K562 (cell line): ENCODE data around the gene KCNN3. TPM values are rescaled to one million over a fixed set of nuclear protein-coding genes. Genes with fewer than 3 reads are reported as not detected.

Experiments used
- ADNP ChIP-seq: fragments of 200-800 bp; sonication (Bioruptor generic); IDR thresholded peaks from 2 replicates; pipeline ENCODE4 v1.6.1; 2016; ENCODE audit warnings: missing genetic modification characterization, missing compliant biosample characterization
- CEBPB ChIP-seq: fragments of 450-650 bp; IDR thresholded peaks from 2 replicates; pipeline ENCODE4 v1.6.1; 2016; ENCODE audit warnings: missing genetic modification characterization, missing compliant biosample characterization
- CSDE1 ChIP-seq, 2 experiments: fragments of 450-650 bp; IDR thresholded peaks; 2 replicates each; pipeline ENCODE4 v1.6.1; 2016; ENCODE audit warnings: mild to moderate bottlenecking in 1 of 2
- ETV1 ChIP-seq: fragments of 450-650 bp; conservative IDR thresholded peaks from 2 replicates; pipeline ENCODE4 v1.6.1; 2016; ENCODE audit warnings: missing genetic modification characterization, control low read depth, low read depth, missing compliant biosample characterization
- FOS ChIP-seq: IDR thresholded peaks from 3 replicates; pipeline ENCODE4 v1.6.1; 2011; ENCODE audit not compliant: insufficient read length; ENCODE audit errors: extremely low read depth
- ILF3 ChIP-seq: fragments of 450-650 bp; IDR thresholded peaks from 2 replicates; pipeline ENCODE4 v1.6.1; 2018; ENCODE audit warnings: antibody characterized with exemption, mild to moderate bottlenecking, moderate library complexity, borderline replicate concordance
- NFE2 ChIP-seq: IDR thresholded peaks from 2 replicates; pipeline ENCODE4 v1.6.1; 2014; ENCODE audit warnings: antibody characterized with exemption, low read depth
- SMARCB1 ChIP-seq: IDR thresholded peaks from 2 replicates; pipeline ENCODE4 v1.6.1; 2011; ENCODE audit warnings: improper control_type of control experiment, low read depth; ENCODE audit not compliant: insufficient read length
- SMC3 ChIP-seq: conservative IDR thresholded peaks from 2 replicates; pipeline ENCODE4 v1.6.1; 2011; ENCODE audit warnings: low read depth, low read length, improper control_type of control experiment; ENCODE audit not compliant: insufficient read depth
- TARDBP ChIP-seq: fragments of 450-650 bp; IDR thresholded peaks from 2 replicates; pipeline ENCODE4 v1.6.1; 2016
- ZC3H8 ChIP-seq: fragments of 450-650 bp; IDR thresholded peaks from 2 replicates; pipeline ENCODE4 v1.6.1; 2017
- ZEB2 ChIP-seq: fragments of 450-650 bp; IDR thresholded peaks from 2 replicates; pipeline ENCODE4 v1.6.1; 2016
- ZNF212 ChIP-seq: fragments of 450-650 bp; formaldehyde crosslinking; IDR thresholded peaks from 2 replicates; pipeline ENCODE4 v1.4.0; 2020; ENCODE audit warnings: mild to moderate bottlenecking
- ZNF239 ChIP-seq: fragments of 250-450 bp; sonication (Bioruptor Pico); IDR thresholded peaks from 2 replicates; pipeline ENCODE4 v1.4.0; 2020; ENCODE audit warnings: mild to moderate bottlenecking
- ZNF3 ChIP-seq: fragments of 250-450 bp; sonication (Bioruptor Pico); IDR thresholded peaks from 2 replicates; pipeline ENCODE4 v1.5.0; 2021; ENCODE audit warnings: mild to moderate bottlenecking, moderate library complexity
- ZNF778 ChIP-seq: fragments of 450-650 bp; formaldehyde crosslinking; IDR thresholded peaks from 2 replicates; pipeline ENCODE4 v1.4.0; 2020; ENCODE audit warnings: mild to moderate bottlenecking, moderate library complexity
- ZNF830 ChIP-seq: fragments of 250-450 bp; sonication (Bioruptor Pico); IDR thresholded peaks from 2 replicates; pipeline ENCODE4 v1.5.0; 2021; ENCODE audit warnings: mild to moderate bottlenecking
- polyA plus RNA-seq, 8 experiments: library from polyadenylated mRNA; depleted of rRNA in 4 of 8; stranded (reverse) in 5 of 8; unstranded in 3 of 8; fragments of >200 nt; fragmentation: Nextera tagmentation in 2 of 8; fragmentation: Illumina TruSeq in 1 of 8; extraction: Ambion mirVana in 2 of 8; extraction: Trizol in 1 of 8; gene quantifications; 2 replicates each; pipeline versions ENCODE4 v1.2.1 to v1.2.3, GENCODE V29; 2011 to 2014; ENCODE audit warnings: inconsistent platforms in 1 of 8, missing spikeins in 1 of 8
- total RNA-seq, 7 experiments: library from RNA; depleted of rRNA in 6 of 7; stranded (reverse); fragments of >200 nt in 6 of 7; fragmentation: Illumina TruSeq in 2 of 7; extraction: Trizol in 2 of 7; gene quantifications; 2 replicates each; pipeline versions ENCODE4 v1.2.1 to v1.2.3, GENCODE V29; 2011 to 2021; ENCODE audit warnings: low replicate concordance in 1 of 7
- TF ChIP-seq, protein P1 (sequence below): sonication (generic); formaldehyde crosslinking; IDR thresholded peaks from 2 replicates; pipeline ENCODE4 v1.8.0; 2022; ENCODE audit warnings: mild to moderate bottlenecking, missing genetic modification reagents, borderline replicate concordance
- TF ChIP-seq, protein P2 (sequence below): sonication (generic); formaldehyde crosslinking; IDR thresholded peaks from 2 replicates; pipeline ENCODE4 v1.8.1; 2023; ENCODE audit warnings: missing genetic modification reagents, mild to moderate bottlenecking, borderline replicate concordance
- TF ChIP-seq, protein P3 (sequence below): fragments of 150-350 bp; conservative IDR thresholded peaks from 2 replicates; pipeline ENCODE4 v1.6.1; 2014; ENCODE audit warnings: low read length
- TF ChIP-seq, protein P4 (sequence below): fragments of 450-650 bp; IDR thresholded peaks from 2 replicates; pipeline ENCODE4 v1.6.1; 2016

Gene KCNN3
- total and polyA plus RNA-seq, 9 of the 15 experiments (the other 6 are each of a cell fraction or from before 2014, with no cell fraction given) = 0.02 to 0.03 TPM; not detected in 7

DNA sequence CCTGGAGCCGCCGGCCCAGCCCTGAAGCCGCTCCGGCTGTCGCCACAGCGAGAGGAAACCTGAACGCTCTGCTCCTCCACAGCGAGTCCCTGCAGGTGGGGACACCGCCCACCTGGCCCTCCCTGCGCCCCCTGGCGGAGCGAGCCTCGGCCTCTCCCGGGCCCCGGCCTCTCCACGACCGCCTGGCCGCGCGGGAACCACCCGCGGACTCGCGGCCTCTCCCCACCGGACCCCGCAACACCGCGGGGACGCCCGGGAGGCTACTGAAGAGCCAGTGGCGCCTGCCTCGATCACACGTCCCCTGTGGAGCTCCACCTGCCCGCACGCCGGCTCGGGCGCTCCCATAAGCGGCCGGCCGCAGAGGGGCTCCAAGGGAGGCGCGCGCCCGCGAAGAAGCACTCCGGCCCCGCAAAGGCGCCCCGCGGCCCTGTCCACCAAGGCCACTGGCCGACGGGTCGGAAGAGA lies 109.6 kb downstream of the KCNN3 start (continued):
- TF ChIP-seq ETV1 (tag) = no peak
- TF ChIP-seq TARDBP = no peak
- TF ChIP-seq ZNF239 (CRISPR knock-in tag) = no peak
- no peak for TF ChIP-seq ZNF778 (CRISPR knock-in tag)
- no peak for TF ChIP-seq ZNF830 (CRISPR knock-in tag)
- no peak for TF ChIP-seq ADNP
- no peak for TF ChIP-seq CEBPB (tag)
- no peak for TF ChIP-seq ZNF3
- TF ChIP-seq ZC3H8 = no peak
- TF ChIP-seq, protein P1, sequence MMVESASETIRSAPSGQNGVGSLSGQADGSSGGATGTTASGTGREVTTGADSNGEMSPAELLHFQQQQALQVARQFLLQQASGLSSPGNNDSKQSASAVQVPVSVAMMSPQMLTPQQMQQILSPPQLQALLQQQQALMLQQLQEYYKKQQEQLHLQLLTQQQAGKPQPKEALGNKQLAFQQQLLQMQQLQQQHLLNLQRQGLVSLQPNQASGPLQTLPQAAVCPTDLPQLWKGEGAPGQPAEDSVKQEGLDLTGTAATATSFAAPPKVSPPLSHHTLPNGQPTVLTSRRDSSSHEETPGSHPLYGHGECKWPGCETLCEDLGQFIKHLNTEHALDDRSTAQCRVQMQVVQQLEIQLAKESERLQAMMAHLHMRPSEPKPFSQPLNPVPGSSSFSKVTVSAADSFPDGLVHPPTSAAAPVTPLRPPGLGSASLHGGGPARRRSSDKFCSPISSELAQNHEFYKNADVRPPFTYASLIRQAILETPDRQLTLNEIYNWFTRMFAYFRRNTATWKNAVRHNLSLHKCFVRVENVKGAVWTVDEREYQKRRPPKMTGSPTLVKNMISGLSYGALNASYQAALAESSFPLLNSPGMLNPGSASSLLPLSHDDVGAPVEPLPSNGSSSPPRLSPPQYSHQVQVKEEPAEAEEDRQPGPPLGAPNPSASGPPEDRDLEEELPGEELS (CRISPR knock-in tag) = no peak
- TF ChIP-seq SMC3 = peak; percentile 70; the same call in 1 of the 2 replicates
- TF ChIP-seq SMARCB1 = no peak
- TF ChIP-seq CSDE1 (IDR thresholded peaks at IDR 0.05) = no peak
- TF ChIP-seq ZEB2 = peak; percentile 66
- no peak for TF ChIP-seq NFE2
- TF ChIP-seq FOS = no peak
- TF ChIP-seq, protein P2, sequence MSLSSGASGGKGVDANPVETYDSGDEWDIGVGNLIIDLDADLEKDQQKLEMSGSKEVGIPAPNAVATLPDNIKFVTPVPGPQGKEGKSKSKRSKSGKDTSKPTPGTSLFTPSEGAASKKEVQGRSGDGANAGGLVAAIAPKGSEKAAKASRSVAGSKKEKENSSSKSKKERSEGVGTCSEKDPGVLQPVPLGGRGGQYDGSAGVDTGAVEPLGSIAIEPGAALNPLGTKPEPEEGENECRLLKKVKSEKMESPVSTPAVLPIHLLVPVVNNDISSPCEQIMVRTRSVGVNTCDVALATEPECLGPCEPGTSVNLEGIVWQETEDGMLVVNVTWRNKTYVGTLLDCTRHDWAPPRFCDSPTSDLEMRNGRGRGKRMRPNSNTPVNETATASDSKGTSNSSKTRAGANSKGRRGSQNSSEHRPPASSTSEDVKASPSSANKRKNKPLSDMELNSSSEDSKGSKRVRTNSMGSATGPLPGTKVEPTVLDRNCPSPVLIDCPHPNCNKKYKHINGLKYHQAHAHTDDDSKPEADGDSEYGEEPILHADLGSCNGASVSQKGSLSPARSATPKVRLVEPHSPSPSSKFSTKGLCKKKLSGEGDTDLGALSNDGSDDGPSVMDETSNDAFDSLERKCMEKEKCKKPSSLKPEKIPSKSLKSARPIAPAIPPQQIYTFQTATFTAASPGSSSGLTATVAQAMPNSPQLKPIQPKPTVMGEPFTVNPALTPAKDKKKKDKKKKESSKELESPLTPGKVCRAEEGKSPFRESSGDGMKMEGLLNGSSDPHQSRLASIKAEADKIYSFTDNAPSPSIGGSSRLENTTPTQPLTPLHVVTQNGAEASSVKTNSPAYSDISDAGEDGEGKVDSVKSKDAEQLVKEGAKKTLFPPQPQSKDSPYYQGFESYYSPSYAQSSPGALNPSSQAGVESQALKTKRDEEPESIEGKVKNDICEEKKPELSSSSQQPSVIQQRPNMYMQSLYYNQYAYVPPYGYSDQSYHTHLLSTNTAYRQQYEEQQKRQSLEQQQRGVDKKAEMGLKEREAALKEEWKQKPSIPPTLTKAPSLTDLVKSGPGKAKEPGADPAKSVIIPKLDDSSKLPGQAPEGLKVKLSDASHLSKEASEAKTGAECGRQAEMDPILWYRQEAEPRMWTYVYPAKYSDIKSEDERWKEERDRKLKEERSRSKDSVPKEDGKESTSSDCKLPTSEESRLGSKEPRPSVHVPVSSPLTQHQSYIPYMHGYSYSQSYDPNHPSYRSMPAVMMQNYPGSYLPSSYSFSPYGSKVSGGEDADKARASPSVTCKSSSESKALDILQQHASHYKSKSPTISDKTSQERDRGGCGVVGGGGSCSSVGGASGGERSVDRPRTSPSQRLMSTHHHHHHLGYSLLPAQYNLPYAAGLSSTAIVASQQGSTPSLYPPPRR (CRISPR knock-in tag) = no peak
- TF ChIP-seq ZNF212 (CRISPR knock-in tag) = no peak
- TF ChIP-seq, protein P3, sequence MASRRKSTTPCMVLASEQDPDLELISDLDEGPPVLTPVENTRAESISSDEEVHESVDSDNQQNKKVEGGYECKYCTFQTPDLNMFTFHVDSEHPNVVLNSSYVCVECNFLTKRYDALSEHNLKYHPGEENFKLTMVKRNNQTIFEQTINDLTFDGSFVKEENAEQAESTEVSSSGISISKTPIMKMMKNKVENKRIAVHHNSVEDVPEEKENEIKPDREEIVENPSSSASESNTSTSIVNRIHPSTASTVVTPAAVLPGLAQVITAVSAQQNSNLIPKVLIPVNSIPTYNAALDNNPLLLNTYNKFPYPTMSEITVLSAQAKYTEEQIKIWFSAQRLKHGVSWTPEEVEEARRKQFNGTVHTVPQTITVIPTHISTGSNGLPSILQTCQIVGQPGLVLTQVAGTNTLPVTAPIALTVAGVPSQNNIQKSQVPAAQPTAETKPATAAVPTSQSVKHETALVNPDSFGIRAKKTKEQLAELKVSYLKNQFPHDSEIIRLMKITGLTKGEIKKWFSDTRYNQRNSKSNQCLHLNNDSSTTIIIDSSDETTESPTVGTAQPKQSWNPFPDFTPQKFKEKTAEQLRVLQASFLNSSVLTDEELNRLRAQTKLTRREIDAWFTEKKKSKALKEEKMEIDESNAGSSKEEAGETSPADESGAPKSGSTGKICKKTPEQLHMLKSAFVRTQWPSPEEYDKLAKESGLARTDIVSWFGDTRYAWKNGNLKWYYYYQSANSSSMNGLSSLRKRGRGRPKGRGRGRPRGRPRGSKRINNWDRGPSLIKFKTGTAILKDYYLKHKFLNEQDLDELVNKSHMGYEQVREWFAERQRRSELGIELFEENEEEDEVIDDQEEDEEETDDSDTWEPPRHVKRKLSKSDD = no peak
- no peak for TF ChIP-seq ILF3
- TF ChIP-seq, protein P4, sequence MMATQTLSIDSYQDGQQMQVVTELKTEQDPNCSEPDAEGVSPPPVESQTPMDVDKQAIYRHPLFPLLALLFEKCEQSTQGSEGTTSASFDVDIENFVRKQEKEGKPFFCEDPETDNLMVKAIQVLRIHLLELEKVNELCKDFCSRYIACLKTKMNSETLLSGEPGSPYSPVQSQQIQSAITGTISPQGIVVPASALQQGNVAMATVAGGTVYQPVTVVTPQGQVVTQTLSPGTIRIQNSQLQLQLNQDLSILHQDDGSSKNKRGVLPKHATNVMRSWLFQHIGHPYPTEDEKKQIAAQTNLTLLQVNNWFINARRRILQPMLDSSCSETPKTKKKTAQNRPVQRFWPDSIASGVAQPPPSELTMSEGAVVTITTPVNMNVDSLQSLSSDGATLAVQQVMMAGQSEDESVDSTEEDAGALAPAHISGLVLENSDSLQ = no peak
